ENCODE results near the gene MEI4.

GRCh38 chr6:77653816-77654215, 977 bp downstream of the MEI4 start:
- TF ChIP-seq POLR2AphosphoS5 (IDR thresholded peaks at IDR 0.05) (no peak), POLR2A (IDR thresholded peaks at IDR 0.05) (no peak), CTCF (IDR thresholded peaks at IDR 0.05) (no peak), EP300 (IDR thresholded peaks at IDR 0.05) (no peak)
